CD4-positive, alpha-beta T cell (primary cell): ENCODE results near the gene EVC2. TPM values are rescaled to one million over a fixed set of nuclear protein-coding genes. Genes with fewer than 3 reads are reported as not detected.

Experiments
- ATAC-seq: fragments of 200-7000 bp; cut with Tn5 transposase; one replicate; pipeline ENCODE4 v1.10.0; 2022; ENCODE audit warnings: mild to moderate bottlenecking; ENCODE audit not compliant: poor library complexity
- CTCF ChIA-PET: fragments of 350-600 bp; sonication (Branson Sonifier 250); formaldehyde crosslinking; loops from one replicate; lab custom pipeline; 2021; ENCODE audit warnings: antibody characterized with exemption, inconsistent platforms; lab: Charles Lee
- POLR2A ChIA-PET: fragments of 350-600 bp; sonication (Branson Sonifier 250); formaldehyde crosslinking; loops from one replicate; lab custom pipeline; 2021; ENCODE audit warnings: antibody characterized with exemption, inconsistent platforms; lab: Charles Lee
- DNase-seq, 14 experiments: peaks; one replicate each; pipeline ENCODE4 v3.0.0-alpha.2; 2013 to 2020; ENCODE audit warnings: mixed read lengths in 2 of 14
- H3K27ac ChIP-seq, 2 donors: one replicate each; pipeline versions ENCODE4 v1.5.1 to v1.7.0; 2013; ENCODE audit warnings: low read length in 2 of 2, low read depth in 1 of 2, mild to moderate bottlenecking in 1 of 2
- H3K27me3 ChIP-seq, 2 experiments: 1 replicate in 1 of 2; 2 replicates in 1 of 2; pipeline versions ENCODE4 v1.6.1 to v1.7.0; 2013; ENCODE audit warnings: low read length in 2 of 2, control low read depth in 1 of 2, mild to moderate bottlenecking in 1 of 2, moderate library complexity in 1 of 2; ENCODE audit not compliant: insufficient read depth in 2 of 2, control insufficient read depth in 1 of 2
- H3K36me3 ChIP-seq: one replicate; pipeline ENCODE4 v1.6.1; 2013; ENCODE audit warnings: low read length, control low read depth; ENCODE audit not compliant: insufficient read depth
- H3K4me1 ChIP-seq: one replicate; pipeline ENCODE4 v1.6.1; 2013; ENCODE audit warnings: low read length, control low read depth; ENCODE audit not compliant: insufficient read depth
- H3K4me3 ChIP-seq: one replicate; pipeline ENCODE4 v1.5.1; 2013; ENCODE audit warnings: mild to moderate bottlenecking, low read length, moderate library complexity
- H3K9me3 ChIP-seq, 2 experiments: 1 replicate in 1 of 2; 2 replicates in 1 of 2; pipeline versions ENCODE4 v1.6.1 to v1.7.0; 2013; ENCODE audit warnings: low read length in 2 of 2, mild to moderate bottlenecking in 2 of 2, control low read depth in 1 of 2, moderate library complexity in 1 of 2; ENCODE audit not compliant: control insufficient read depth in 1 of 2, insufficient read depth in 1 of 2
- H3K27ac Mint-ChIP-seq: one replicate; pipeline ENCODE4 v1.8.0; 2020; ENCODE audit warnings: mixed read lengths
- H3K27me3 Mint-ChIP-seq: one replicate; pipeline ENCODE4 v1.8.0; 2021; ENCODE audit warnings: mixed read lengths
- H3K36me3 Mint-ChIP-seq: one replicate; pipeline ENCODE4 v1.8.0; 2021; ENCODE audit warnings: low read depth, mixed read lengths
- H3K4me1 Mint-ChIP-seq: one replicate; pipeline ENCODE4 v1.8.0; 2021; ENCODE audit warnings: low read depth, mixed read lengths
- H3K4me3 Mint-ChIP-seq: one replicate; pipeline ENCODE4 v1.8.0; 2020; ENCODE audit warnings: mild to moderate bottlenecking, mixed read lengths
- H3K9me3 Mint-ChIP-seq: one replicate; pipeline ENCODE4 v1.8.0; 2020; ENCODE audit warnings: mixed read lengths
- CTCF ChIP-seq: fragments of 200-600 bp; IDR thresholded peaks from one replicate; pipeline ENCODE4 v1.8.0; 2022; ENCODE audit warnings: antibody characterized with exemption, mild to moderate bottlenecking
- intact Hi-C, 2 experiments: fragments of 100-400 bp; cut with DNase I in 1 of 2; cut with micrococcal nuclease in 1 of 2; formaldehyde crosslinking; loops; one replicate each; pipeline versions ENCODE4 v1.15.1 to v1.9.0; 2023 to 2025; cut with DNase I, micrococcal nuclease
- total RNA-seq, 174 experiments: library from RNA in 2 of 174; stranded (reverse) in 2 of 174; gene quantifications; one replicate each; pipeline ENCODE4 v1.2.3 and lab custom pipeline; 2021 to 2026

Gene EVC2
- total RNA-seq, 2 experiments from 2014 or later, result 1.1 to 1.3 TPM

GRCh38 chr4:5630762-5631161 lies 77.6 kb downstream of the EVC2 start:
- Mint-ChIP-seq H3K27me3 (no peaks in the 10 kb centered on the region), H3K36me3 (no peaks in the 10 kb centered on the region), H3K9me3 (no peaks in the 10 kb centered on the region), H3K27ac (no peak overlapping the region), H3K4me1 (no peaks in the 10 kb centered on the region), H3K4me3 (no peak overlapping the region)
- no peak for TF ChIP-seq CTCF
- Histone ChIP-seq H3K9me3 (peaks cover 0 to 5% of the 10 kb centered on the region in 2 experiments), H3K36me3 (no peaks in the 10 kb centered on the region), H3K27ac (no peak overlapping the region), H3K27me3 (no peaks in the 10 kb centered on the region), H3K4me1 (no peaks in the 10 kb centered on the region), H3K4me3 (no peak overlapping the region)
- DNase-seq, result no peak
- no peak for ATAC-seq
- intact Hi-C loops, result no loop called here
- CTCF ChIA-PET, result no interaction called here
- POLR2A ChIA-PET, result no interaction called here

- intact Hi-C loops, result no loop called here
- Mint-ChIP-seq H3K36me3 (no peaks in the 10 kb centered on the region), H3K4me1 (no peaks in the 10 kb centered on the region), H3K9me3 (no peaks in the 10 kb centered on the region), H3K27me3 (no peaks in the 10 kb centered on the region), H3K27ac (no peak overlapping the region), H3K4me3 (no peak overlapping the region)
- H3K9me3 ChIP-seq, result peaks cover 0 to 5% of the 10 kb centered on the region in 2 experiments
- H3K27me3 ChIP-seq, result no peaks in the 10 kb centered on the region
- DNase-seq (no peak), ATAC-seq (no peak)
- CTCF ChIA-PET, result no interaction called here
- POLR2A ChIA-PET, result no interaction called here
- no peaks in the 10 kb centered on the region for H3K36me3 ChIP-seq
- no peaks in the 10 kb centered on the region for H3K4me1 ChIP-seq
- no peak for TF ChIP-seq CTCF
- no peak overlapping the region for H3K4me3 ChIP-seq
- H3K27ac ChIP-seq, result no peak overlapping the region
These were observed 78.8 kb downstream of the EVC2 start for GRCh38 chr4:5629542-5629941.

GRCh38 chr4:5626913-5627312 lies 81.4 kb downstream of the EVC2 start:
- H3K4me3 Mint-ChIP-seq, result no peak overlapping the region
- no peak for ATAC-seq
- CTCF ChIA-PET, result no interaction called here

More at GRCh38 chr4:5626913-5627312, 81.4 kb downstream of the EVC2 start:
- no peaks in the 10 kb centered on the region for H3K36me3 ChIP-seq
- POLR2A ChIA-PET, result no interaction called here
- no peaks in the 10 kb centered on the region for H3K27me3 ChIP-seq
- H3K4me3 ChIP-seq, result no peak overlapping the region
- H3K27ac ChIP-seq, result no peak overlapping the region
- no peak for TF ChIP-seq CTCF
- Mint-ChIP-seq H3K4me1 (no peaks in the 10 kb centered on the region), H3K36me3 (no peaks in the 10 kb centered on the region), H3K9me3 (no peaks in the 10 kb centered on the region), H3K27me3 (no peaks in the 10 kb centered on the region), H3K27ac (no peak overlapping the region)
- H3K4me1 ChIP-seq, result no peaks in the 10 kb centered on the region
- intact Hi-C loops, result no loop called here
- peaks cover 0 to 16% of the 10 kb centered on the region in 2 experiments for H3K9me3 ChIP-seq
- DNase-seq, result no peak
